Measurements from ENCODE around the gene TEC.

TEC gene

DNA sequence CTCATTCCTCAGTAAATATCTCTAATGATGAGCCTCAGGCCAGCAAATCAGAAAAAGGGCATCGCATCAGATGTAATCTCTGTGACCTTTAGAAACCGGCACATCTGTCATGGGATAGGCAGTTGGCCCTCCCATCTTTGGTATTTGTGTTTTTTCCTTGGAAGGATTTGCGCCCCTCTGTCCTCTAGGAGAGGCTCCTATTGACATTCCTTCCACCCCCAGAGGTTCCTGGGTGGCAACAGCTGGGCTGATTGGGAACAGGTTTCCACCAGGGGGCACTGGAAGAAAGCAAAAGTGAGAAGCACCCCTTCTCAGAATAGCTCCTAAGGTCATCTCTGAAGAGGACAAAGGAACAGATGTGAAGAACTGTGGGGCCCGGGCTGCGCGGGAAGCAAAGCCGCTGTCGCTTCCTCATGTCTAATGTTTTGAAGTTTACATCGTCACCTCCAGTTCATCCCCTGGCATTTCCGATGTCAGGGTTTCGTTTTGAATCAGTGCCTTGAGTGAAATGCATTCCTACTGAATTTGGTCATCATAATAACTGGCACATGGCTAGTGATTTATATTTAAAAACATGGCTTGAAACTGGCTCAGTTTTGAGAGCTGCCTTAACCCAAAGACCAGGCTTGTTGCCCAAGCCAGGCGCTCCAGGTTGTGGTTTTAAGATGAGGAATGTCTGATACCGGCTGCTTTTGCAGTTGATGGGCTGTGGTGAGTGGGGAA, 141.8 kb downstream of the TEC start:
- no peak overlapping the region for H3K4me3 ChIP-seq (ENCODE audit: low read length)
- TF ChIP-seq ZNF274 (IDR thresholded peaks at IDR 0.05; ENCODE audit: low read depth, low read length): no peak

DNA sequence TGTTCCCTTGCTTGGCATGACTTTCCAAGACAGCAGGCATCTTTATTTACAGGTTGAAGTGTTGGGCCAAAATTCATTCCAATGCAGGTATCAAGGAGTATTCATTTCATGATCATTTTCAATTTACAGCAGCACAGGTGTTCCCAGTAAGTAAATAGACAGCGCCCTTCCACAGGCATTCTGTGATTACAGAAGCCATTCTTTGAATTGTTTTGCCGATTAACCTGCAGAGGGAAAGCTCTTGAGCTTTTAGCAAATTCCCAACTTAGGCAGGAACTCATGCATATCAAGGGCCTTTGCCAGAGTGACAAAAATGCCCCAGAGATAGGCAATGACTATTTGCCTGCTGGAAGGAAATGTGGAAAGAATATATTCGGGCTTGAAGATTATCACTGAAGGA, 142.4 kb downstream of the TEC start:
- TF ChIP-seq ZNF274 (IDR thresholded peaks at IDR 0.05; ENCODE audit: low read depth, low read length): no peak
- no peak overlapping the region for H3K4me3 ChIP-seq (ENCODE audit: low read length)

DNA sequence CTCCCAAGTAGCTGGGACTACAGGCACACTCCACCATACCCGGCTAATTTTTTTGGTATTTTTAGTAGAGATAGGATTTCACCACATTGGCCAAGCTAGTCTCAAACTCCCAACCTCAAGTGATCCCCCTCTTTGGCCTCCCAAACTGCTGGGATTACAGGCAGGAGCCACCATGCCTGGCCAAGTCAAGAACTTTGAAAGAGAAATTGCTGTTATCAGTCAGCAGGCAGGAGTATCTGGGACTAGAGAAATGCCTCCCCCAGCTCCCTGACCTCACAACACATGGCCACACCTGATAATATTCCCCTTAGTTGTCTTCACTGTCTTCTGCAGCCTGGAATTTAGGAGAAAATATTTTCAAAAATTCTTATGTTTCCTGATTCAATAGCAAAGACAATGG, 143.0 kb downstream of the TEC start:
- no peak for TF ChIP-seq ZNF274 (IDR thresholded peaks at IDR 0.05; ENCODE audit: low read depth, low read length)
- H3K4me3 ChIP-seq (ENCODE audit: low read length): no peak overlapping the region

DNA sequence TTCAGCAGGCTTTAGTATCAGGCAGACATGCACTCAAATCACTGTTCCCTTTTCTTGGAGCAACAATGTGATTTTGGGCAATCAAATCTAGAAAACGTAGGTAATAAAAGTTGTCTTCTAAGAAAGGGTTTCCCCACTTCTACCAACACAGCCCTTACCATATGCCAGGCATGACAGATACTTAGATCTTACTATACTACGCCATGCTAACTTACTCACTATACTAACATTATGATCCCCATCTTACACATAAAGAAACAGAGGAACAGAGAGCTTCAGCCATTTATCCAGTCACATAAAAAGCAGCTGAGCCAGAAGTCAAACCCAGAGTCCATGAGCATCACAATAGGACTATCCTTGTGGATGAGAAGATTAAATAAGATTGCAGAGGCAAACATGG, 144.8 kb downstream of the TEC start:
- TF ChIP-seq ZNF274 (IDR thresholded peaks at IDR 0.05; ENCODE audit: low read depth, low read length): no peak
- no peak overlapping the region for H3K4me3 ChIP-seq (ENCODE audit: low read length)

DNA sequence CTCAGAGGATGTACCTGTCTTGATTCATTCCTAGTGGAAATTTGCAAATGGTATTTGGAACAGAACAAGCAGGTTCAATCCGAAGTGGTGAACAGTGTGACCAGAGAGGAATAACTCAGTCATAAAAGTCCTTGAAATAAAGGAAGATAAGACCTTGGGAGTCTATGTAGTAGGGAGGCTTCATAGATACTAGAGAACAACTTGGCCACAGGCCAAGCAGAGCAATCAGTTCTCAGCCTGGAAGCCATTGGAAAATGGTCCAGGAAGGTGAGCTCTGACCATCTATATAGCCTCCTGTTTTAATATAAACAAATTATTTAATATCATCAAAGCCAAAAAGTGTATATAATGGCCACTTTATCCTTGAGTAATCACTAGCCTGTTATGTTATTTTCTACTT, 146.9 kb downstream of the TEC start:
- H3K4me3 ChIP-seq (ENCODE audit: low read length): no peak overlapping the region
- no peak for TF ChIP-seq ZNF274 (IDR thresholded peaks at IDR 0.05; ENCODE audit: low read depth, low read length)

DNA sequence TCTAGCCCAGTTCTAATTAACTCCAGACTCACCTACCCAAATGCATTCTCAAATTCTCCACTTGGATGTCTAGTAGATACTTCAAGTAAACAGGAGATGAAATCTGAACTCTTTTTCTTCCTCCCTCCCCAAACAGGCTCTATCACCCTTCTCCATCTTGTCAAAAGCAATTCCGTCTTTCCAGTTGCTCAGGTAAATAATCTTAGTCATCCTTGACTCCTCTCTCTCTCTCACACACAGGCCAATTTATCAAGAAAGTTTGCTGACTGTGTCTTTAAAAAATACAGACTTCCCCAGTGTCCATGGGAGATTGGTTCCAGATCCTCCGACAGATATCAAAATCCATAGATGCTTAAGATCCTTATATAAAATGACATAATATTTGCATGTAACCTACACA, 148.5 kb downstream of the TEC start:
- no peak for TF ChIP-seq ZNF274 (IDR thresholded peaks at IDR 0.05; ENCODE audit: low read depth, low read length)
- H3K4me3 ChIP-seq (ENCODE audit: low read length): no peak overlapping the region

DNA sequence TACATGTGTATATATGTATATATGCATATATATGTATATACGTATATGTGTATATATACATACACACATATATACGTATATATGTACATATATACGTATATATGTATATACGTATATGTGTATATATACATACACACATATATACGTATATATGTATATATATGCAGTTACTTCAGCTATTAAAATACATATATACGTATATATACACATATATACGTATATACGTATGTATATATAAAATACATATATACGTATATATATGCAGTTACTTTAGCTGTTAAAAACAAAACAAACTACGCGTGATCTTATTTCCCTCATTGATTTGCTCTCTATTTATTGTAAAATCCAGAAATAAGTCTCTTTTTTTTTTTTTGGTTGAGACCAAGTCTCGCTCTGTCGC, 149.5 kb downstream of the TEC start:
- no peak overlapping the region for H3K4me3 ChIP-seq (ENCODE audit: low read length)
- no peak for TF ChIP-seq ZNF274 (IDR thresholded peaks at IDR 0.05; ENCODE audit: low read depth, low read length)

DNA sequence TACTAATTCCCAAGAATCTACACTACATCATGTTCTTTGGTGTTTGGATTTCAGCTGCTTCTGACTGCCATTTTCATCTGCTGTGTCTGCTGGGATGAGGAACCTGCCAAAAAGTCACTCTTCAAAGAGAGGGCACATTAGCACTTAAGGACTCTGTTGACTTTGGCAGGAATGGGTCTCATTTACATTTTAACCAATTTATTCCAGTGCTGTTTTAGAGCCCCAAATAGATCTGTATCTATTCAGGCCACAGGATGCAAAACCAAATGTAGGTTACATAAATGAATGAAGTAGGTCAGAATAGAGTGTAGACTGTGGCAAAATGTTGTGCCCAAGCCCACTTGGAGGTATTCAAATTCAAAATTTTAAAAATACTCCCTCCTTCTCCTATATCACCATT, 150.0 kb downstream of the TEC start:
- TF ChIP-seq ZNF274 (IDR thresholded peaks at IDR 0.05; ENCODE audit: low read depth, low read length): no peak
- no peak overlapping the region for H3K4me3 ChIP-seq (ENCODE audit: low read length)

DNA sequence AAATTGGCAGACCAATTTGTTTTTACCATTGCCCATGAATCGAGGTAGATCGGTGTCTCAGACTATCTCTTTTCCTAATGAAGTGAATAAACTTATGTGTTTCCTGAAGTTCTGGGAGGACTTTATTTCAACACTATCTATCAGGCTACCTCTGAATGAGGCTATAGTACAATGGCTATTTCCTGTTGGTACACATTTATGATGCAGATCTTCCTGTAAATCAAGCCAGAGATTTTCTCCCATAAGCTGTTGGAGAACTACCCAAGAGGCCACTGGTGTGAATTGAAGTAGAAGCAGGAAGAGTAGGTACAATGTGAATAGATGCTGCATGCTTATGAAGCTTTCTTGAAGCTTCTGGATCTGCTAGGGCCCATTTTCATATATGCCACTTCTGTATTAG, 151.6 kb downstream of the TEC start:
- TF ChIP-seq ZNF274 (IDR thresholded peaks at IDR 0.05; ENCODE audit: low read depth, low read length): no peak
- no peak overlapping the region for H3K4me3 ChIP-seq (ENCODE audit: low read length)

DNA sequence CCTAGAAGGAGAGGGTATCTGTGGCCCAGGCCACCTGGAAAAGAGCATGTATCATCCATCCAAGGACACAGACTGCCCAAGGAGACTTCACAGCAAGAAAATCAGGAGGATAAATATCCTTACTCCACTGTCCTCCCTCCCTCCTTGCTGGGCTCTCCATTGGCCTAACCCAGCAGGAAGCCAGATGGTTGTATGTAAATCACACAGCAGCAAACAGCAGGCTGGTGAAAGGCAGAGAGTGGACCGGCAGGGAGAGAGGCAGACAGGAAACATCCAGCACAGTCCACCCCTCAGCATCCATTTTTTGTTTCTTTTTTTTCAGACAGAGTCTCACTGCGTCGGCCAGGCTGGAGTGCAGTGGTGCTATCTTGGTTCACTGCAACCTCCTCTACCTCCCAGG, 153.1 kb downstream of the TEC start:
- no peak overlapping the region for H3K4me3 ChIP-seq (ENCODE audit: low read length)
- TF ChIP-seq ZNF274 (IDR thresholded peaks at IDR 0.05; ENCODE audit: low read depth, low read length): no peak

DNA sequence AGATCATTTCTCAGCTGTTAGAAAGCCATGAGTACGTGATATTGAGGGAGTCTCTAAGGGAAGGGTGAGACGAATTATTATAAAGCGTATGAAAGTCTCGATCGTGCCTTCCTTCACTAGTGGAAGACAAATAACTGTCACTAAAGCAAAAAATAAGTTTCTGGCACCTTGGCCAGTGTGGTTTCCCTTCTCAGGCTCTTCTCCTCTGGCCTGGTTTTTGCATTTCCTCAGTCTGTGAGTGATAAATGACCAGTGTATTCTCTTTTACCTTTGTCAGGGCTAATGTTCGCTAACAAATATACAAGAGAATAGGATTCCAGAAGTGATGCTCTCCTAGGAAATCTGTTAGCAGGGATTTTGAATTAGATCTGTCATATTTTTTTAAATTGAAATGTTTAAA, 155.2 kb downstream of the TEC start:
- no peak overlapping the region for H3K4me3 ChIP-seq (ENCODE audit: low read length)
- TF ChIP-seq ZNF274 (IDR thresholded peaks at IDR 0.05; ENCODE audit: low read depth, low read length): no peak

DNA sequence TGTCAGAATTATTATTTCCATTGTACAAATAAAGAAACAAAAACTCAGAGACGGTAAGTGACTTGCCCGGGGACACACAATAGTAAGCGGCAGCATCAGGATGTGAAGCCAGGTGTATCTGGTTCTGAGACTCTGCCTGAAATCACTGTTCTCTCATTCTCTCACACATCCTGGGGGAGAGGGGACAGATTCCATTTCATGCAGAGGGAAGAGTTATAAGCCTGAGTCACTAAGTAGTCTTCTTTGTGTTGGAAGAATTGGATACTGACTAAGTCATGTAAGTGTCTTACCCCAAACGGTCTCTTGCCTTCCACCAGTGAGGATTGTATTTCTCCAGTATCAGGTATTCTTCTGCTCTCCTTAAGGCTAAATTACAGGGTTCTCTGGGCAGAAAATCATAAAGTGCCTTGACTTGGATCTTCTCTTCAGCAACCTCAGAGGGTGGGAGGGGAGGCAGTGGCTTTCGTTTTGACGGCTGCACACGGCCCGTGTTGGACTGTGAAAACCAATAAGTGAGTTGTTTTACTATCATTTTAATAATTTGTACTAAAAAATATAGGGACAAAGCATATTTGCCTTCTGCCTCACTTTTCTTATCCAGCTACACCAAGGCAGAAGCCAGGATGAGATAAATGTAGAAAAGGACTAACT, 157.5 kb downstream of the TEC start:
- TF ChIP-seq ZNF274 (IDR thresholded peaks at IDR 0.05; ENCODE audit: low read depth, low read length): no peak

DNA sequence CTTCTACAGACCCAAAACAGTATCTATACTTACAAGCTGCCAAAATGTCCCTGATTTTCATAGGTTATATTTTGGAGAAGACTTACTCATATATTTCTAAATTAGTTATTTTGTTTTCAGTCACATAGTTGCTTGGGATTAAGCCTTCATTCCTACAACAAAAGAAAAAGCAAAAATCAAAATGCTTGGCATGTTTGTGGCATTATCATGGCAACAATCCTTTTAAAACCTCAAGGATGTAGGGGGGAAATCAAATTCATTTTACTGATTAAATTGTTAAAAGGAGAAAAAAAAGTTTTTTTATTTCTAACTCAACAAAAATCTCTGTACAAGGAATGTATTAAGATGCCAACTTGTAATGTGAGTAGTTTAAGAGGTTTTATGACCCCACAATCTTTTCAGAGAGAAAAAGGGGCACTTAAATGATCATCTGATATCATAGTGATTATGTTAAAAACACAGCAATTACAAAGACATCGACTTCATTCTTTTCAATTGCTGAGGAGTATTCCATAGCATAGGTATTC, 159.1 kb downstream of the TEC start:
- no peak overlapping the region for H3K4me3 ChIP-seq (ENCODE audit: low read length)
- TF ChIP-seq ZNF274 (IDR thresholded peaks at IDR 0.05; ENCODE audit: low read depth, low read length): no peak

More for the DNA sequence above, 157.5 kb downstream of the TEC start:
- no peak overlapping the region for H3K4me3 ChIP-seq (ENCODE audit: low read length)

DNA sequence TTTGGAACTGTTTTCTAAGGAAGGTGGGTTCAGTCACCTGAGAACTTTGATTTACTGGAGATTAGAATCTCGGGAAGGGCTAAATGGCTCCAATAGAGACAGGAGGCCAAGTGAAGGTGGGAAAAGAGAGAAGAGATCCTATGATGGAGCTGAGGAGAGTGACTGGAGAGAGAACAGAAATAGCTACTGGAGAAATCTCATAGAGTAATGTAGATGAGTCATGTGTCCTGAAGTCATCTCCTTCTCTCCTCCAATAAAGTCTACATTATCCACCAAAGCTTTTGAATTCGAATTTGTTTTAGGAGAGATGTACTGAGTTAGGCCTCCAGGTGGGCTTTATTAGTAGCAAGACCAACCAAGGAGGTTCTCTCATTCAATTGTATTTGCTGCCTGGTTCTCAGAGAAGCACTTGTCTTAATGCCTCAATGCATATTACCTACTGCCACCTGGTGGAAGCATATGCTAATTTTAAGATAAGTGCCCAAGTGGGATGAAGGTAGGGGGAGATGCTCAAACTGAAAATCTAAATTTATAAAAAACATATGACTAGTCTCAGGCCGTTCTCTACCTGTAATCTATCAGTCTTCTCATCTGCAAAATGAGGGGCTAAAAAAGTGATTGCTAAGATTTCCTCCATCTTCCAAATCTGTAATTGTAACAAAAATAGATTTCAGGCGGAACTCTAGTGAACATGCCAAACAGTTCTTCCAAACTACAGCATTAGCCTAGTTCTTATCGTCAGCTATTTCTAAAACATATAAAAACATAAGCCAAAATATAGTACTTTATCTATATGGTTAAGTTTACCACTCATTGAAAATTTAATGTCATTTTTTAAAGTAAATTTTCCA, 160.0 kb downstream of the TEC start:
- TF ChIP-seq ZNF274 (IDR thresholded peaks at IDR 0.05; ENCODE audit: low read depth, low read length): no peak

More for the DNA sequence above, 160.0 kb downstream of the TEC start:
- no peak overlapping the region for H3K4me3 ChIP-seq (ENCODE audit: low read length)
